ENCODE measurements around the gene INSM1.
A peak's percentile ranks its signal among the peaks of the same experiment; 100 is the strongest.

The INSM1 gene

DNA sequence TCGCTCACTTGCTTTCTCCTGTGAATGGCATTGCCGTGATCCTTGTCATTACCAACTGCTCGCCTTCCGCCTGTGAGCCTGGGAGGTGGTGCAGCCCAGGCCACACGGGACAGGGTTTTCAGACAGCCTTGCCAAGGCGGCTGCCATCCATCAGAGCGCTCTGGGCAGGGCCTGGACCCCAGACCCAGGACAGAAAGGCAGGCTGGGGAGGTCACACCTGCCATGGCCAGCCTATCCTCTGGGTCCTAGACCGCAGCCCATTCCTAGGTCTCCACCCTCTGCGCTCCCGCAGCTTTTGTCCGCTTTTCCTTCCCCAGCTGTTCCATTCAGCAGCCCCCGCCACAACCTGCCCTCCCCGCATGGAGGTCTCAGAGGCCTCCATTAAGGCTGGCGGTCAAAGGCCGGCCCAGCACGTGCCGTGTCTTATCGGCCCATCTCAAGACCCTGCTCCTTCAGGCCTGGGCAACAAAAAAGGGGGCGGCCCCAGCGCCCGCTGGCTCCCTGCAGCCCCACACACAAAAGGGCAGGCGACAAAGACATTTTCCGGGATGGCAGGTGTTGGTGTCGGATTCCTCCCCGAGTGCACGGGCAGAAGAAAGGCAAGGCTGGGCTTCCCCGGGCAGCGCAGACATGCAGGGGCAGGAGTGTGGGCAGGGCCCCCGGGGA, 28.1 kb downstream of the INSM1 start:
- DNase-seq = peak; percentile 74 to 85

DNA sequence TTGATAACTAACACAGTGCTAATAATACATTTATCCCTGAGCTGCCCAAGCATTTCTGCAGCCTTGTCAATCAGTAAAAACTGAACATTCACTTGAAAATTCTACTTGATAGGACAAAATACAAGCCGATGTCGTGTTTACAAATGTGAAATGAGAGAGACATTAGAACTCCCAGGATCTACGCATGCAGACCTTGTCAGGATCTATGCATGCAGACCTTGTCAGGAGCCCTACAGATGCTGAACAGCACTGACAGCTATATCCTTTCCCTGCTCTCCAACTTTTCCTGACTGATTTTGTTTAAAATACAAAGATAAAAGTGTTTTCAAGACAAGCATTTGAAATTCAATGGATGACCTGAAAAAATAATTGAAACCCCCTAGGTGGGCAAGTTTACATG, 28.9 kb downstream of the INSM1 start:
- DNase-seq = no peak

- DNase-seq = no peak
Observed at GRCh38 chr20:20398123-20398522, 30.2 kb downstream of the INSM1 start.

GRCh38 chr20:20399531-20400500, 31.9 kb downstream of the INSM1 start:
- no peak for DNase-seq

- DNase-seq = no peak
Observed at GRCh38 chr20:20401991-20402390, 34.1 kb downstream of the INSM1 start.

DNA sequence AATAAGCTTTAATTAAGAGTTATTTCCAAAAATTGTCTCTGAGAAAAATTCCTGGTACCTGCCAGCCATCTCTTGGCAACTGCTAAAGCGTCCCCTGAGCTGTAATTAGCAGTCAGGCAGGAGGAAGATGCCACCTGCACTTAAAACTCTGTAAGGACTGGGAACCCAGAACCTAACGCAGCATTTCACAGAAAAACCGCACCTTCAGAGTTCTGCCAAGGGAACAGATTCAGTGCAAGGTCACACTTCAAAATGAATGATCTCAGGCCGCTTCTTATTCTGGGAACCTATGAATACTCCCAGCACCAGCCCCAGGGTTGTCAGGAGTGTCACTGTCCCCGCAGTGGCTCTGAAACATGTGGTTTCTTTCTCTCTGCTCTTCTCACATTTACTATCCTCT, 36.7 kb downstream of the INSM1 start:
- no peak for DNase-seq

DNA sequence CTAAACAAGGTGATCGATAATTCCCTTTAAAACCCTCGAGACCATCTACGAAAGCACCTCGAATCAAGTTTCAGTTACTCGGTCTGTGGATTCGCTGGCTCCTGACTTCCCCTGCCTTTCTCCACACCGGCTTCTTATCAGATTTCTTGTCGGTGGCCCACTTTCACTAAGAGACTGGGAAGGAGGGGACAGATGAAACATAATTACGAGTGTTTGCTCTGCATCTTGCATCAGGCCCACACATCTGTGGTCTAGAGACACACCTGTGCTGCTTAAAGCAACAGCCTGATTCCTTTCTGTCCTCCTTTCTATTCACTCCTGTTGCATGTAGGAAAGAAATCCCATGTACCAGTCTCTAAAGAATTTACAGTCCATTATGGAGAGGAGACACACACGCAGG, 37.7 kb downstream of the INSM1 start:
- DNase-seq = no peak

DNA sequence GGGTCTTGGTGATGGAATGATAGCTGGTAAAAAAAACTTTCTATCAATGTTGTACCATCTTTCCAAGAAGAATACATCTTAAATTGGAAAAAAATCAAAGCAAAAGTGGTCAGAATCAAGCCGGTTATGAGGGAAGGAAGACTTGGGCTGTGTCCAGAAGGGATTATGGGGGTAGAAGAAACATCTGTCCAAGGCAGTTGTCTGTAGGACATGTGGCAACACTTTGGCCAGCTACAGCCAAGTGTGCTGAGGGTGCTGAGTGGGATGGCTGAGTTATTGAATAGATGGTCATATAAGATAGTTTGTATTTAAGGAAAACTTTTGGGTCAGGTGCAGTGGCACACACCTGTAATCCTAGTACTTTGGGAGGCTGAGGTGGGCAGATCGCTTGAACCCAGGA, 38.4 kb downstream of the INSM1 start:
- DNase-seq = no peak

- peak; percentile 37 to 63 for DNase-seq
Observed at GRCh38 chr20:20407891-20408805, 40.2 kb downstream of the INSM1 start.

DNA sequence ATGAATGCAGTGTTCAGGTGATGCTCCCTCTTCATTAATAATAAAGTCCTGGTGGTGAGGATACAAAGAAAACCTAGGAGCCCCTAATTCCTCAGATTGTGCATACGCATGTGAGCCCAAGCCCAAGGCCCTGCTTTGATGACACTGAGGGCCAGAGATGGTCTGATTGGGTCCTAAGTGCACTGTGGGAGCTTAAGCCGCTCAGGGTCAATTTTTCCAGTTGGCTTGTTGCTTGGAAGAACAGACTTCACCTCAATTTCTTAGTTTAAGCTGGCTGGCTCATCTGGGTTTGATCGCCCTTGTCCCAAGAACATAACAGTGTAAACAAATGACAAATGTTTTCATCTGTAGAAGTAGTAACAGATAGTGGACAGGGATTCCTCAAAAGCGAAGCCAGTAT, 41.4 kb downstream of the INSM1 start:
- DNase-seq = no peak

GRCh38 chr20:20410678-20411077, 42.8 kb downstream of the INSM1 start:
- DNase-seq = peak; percentile 80 to 94

DNA sequence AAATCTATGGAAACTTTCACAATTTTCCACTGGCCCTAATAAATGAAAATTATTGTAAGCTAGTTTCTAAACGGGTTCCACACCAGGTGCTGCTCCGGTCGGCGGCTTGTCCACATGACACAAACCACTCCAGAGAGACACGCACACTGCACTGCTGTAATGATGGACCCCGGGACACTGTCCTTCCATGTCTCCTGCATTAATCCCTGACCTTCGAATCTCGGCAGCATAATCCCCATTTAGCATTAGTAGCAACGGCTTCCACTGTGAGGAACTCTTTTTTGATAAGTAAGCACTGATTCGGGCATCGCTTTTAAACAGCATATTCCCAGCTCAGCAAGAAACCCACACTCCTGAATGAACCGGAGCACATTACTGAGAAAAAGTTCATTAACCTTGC, 43.5 kb downstream of the INSM1 start:
- peak; percentile 20 to 61 for DNase-seq

DNA sequence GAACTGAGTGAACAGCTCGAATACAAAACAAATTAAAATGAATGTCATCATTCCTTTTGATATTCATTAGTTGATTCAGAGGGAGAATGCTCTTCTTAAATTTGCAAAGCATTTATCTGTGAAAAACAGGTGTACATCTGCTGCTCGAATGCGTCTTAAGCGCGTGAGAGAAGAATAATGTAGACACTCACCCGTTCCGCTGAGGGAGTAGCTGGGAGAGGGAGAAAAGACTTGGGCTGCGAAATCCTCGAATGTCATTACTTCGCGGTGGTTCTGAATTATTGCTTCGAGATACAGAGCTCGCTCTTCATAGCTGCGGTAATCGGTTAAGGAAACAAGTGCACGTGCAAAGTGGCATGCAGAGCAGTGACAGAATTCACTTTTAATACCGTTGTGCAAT, 43.9 kb downstream of the INSM1 start:
- peak in 1 of 2 experiments; percentile 24 for DNase-seq

- DNase-seq = peak; percentile 21 to 64
Observed at GRCh38 chr20:20412750-20413149, 44.8 kb downstream of the INSM1 start.

DNA sequence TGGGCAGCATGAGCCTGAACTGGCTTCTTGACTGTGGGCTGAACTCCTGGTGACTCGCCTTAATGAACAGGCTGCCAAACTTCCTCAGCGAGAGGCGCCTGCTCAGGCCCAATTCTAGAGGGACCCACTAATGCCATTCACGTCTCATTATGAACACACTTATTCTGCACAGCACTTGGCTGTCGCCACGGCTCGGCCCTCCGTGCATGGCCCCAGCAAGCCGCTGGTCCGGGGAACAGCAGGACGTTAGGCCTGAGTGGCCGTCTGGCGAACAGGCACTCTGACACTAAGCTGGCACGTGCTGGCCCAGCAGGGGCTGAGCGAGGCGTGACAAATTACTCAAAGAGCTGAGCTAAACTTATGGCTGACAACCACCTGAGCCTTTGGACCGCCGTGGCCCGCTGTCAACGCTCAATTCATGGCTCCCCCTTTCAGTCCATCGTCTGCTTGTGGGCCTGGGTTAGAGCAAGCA, 45.9 kb downstream of the INSM1 start:
- DNase-seq = no peak

DNA sequence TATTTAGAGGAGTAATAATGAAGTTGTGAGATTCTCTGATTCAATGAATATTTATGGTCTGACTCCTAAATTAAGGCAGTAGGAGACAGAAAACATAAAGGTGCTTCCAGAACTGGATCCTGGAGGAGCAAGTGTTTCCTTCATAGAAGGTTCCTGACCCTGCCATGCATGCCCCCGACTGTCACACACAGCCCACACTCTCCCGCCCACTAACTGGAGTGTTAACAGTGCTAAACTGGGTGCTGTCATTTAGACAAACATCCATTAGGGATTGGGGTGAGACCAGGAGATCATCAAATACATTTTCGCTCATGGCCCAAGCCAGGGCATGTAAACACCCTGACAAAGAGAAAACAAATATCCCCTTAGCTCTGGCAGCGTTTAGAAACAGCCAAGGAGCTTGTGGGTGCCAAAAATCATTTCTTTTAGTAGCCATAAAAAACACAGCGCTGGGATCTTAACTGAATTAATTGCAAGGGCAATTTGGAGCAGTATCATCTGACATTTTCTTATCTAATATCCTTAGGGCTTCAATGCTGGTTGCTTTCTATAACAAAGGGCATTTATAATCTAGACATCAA, 46.8 kb downstream of the INSM1 start:
- peak in 1 of 2 experiments; percentile 36 for DNase-seq

GRCh38 chr20:20415321-20415720, 47.4 kb downstream of the INSM1 start:
- no peak for DNase-seq

- no peak for DNase-seq
Observed at GRCh38 chr20:20417876-20418676, 50.2 kb downstream of the INSM1 start.

All from NCI-H2081 (cell line).